Endothelial cell of umbilical vein (primary cell): Measurements from ENCODE around the gene GABPA.

Experiments used
- EZH2 ChIP-seq: IDR thresholded peaks from 2 replicates; pipeline ENCODE4 v1.6.1; 2012; ENCODE audit warnings: borderline replicate concordance, low read depth, mild to moderate bottlenecking, moderate library complexity, low read length, inconsistent platforms; ENCODE audit not compliant: severe bottlenecking
- TF ChIP-seq, protein P1 (sequence below), 2 donors: IDR thresholded peaks; 1 replicate in 1 of 2; 2 replicates in 1 of 2; pipeline ENCODE4 v1.5.1; 2011; ENCODE audit warnings: low read length in 2 of 2, mild to moderate bottlenecking in 2 of 2, moderate library complexity in 2 of 2, control low read depth in 1 of 2, inconsistent platforms in 1 of 2, low read depth in 1 of 2; ENCODE audit not compliant: insufficient read depth in 1 of 2; ENCODE audit errors: extremely low read depth in 1 of 2

DNA sequence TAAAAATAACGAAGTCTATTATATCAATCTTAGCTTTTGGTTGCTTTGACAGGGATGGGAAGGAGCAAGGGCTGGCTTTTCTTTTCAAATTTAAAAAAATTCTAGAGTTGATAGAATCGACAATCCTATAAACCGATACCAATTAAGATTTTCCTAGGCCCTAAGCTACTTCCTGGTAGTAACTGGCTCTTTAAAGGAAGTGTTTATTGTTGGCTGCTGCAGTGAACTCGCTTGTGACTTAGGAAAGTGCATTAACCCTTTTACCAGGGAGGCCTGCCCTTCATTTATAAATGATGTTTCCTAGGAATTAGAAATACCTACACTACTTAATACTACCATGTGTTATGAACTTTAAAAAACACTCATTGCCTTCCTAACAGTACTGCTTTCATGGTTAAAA, 33.2 kb upstream of the GABPA start:
- TF ChIP-seq, protein P1, sequence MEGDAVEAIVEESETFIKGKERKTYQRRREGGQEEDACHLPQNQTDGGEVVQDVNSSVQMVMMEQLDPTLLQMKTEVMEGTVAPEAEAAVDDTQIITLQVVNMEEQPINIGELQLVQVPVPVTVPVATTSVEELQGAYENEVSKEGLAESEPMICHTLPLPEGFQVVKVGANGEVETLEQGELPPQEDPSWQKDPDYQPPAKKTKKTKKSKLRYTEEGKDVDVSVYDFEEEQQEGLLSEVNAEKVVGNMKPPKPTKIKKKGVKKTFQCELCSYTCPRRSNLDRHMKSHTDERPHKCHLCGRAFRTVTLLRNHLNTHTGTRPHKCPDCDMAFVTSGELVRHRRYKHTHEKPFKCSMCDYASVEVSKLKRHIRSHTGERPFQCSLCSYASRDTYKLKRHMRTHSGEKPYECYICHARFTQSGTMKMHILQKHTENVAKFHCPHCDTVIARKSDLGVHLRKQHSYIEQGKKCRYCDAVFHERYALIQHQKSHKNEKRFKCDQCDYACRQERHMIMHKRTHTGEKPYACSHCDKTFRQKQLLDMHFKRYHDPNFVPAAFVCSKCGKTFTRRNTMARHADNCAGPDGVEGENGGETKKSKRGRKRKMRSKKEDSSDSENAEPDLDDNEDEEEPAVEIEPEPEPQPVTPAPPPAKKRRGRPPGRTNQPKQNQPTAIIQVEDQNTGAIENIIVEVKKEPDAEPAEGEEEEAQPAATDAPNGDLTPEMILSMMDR (IDR thresholded peaks at IDR 0.05; ENCODE audit: extremely low read depth in 1 of 2, insufficient read depth in 1 of 2, low read depth in 1 of 2, low read length in 2 of 2): no peak
- TF ChIP-seq EZH2: no peak
